GM23338 (cell line): Measurements from ENCODE around the gene SH3BP4. TPM values are rescaled to one million over a fixed set of nuclear protein-coding genes. Genes with fewer than 3 reads are reported as not detected.

Experiments
- ATAC-seq: fragments of 200-7000 bp; cut with Tn5 transposase; 3 replicates; pipeline ENCODE4 v1.9.1; 2020
- DNase-seq: peaks from one replicate; pipeline ENCODE4 v3.0.0-alpha.2; 2015; ENCODE audit warnings: low spot score
- H2AFZ ChIP-seq: fragments of 200-600 bp; sonication (generic); 2 replicates; pipeline ENCODE4 v1.8.0; 2016; ENCODE audit warnings: antibody characterized with exemption, mild to moderate bottlenecking, moderate library complexity
- H3F3A ChIP-seq: fragments of 200-600 bp; sonication (generic); replicated peaks from 2 replicates; pipeline ENCODE4 v1.8.0; 2017; ENCODE audit warnings: antibody characterized with exemption, mixed run types, low read depth
- H3K27ac ChIP-seq: fragments of 200-600 bp; sonication (generic); 2 replicates; pipeline ENCODE4 v1.6.1; 2016; ENCODE audit warnings: low read depth
- H3K27me3 ChIP-seq: fragments of 200-600 bp; sonication (generic); 2 replicates; pipeline ENCODE4 v1.8.0; 2016; ENCODE audit warnings: mild to moderate bottlenecking, mixed run types, moderate library complexity; ENCODE audit not compliant: insufficient read depth
- H3K36me3 ChIP-seq: fragments of 200-600 bp; sonication (generic); 2 replicates; pipeline ENCODE4 v1.8.0; 2016; ENCODE audit warnings: mild to moderate bottlenecking; ENCODE audit not compliant: insufficient read depth
- H3K4me1 ChIP-seq: fragments of 200-600 bp; sonication (generic); 2 replicates; pipeline ENCODE4 v1.8.0; 2016; ENCODE audit warnings: mild to moderate bottlenecking, moderate library complexity; ENCODE audit not compliant: insufficient read depth
- H3K4me2 ChIP-seq: fragments of 200-600 bp; sonication (generic); 2 replicates; pipeline ENCODE4 v1.7.1; 2017; ENCODE audit warnings: mixed run types
- H3K4me3 ChIP-seq: fragments of 200-600 bp; sonication (generic); 2 replicates; pipeline ENCODE4 v1.6.1; 2016; ENCODE audit warnings: mixed run types
- H3K79me2 ChIP-seq: fragments of 200-600 bp; sonication (generic); replicated peaks from 2 replicates; pipeline ENCODE4 v1.8.0; 2017; ENCODE audit warnings: mild to moderate bottlenecking; ENCODE audit not compliant: insufficient read depth
- H3K9me2 ChIP-seq: fragments of 200-600 bp; sonication (generic); 2 replicates; pipeline ENCODE4 v1.8.0; 2017; ENCODE audit not compliant: insufficient read depth
- H4K20me1 ChIP-seq: fragments of 200-600 bp; sonication (generic); replicated peaks from 2 replicates; pipeline ENCODE4 v1.8.0; 2017; ENCODE audit warnings: mild to moderate bottlenecking; ENCODE audit not compliant: insufficient read depth
- H3K27ac Mint-ChIP-seq: 2 replicates; pipeline ENCODE4 v1.8.0; 2020; ENCODE audit warnings: inconsistent platforms, mild to moderate bottlenecking, moderate library complexity, mixed read lengths
- H3K27me3 Mint-ChIP-seq: 3 replicates; pipeline ENCODE4 v1.8.0; 2022; ENCODE audit warnings: low read depth, mild to moderate bottlenecking, moderate library complexity, mixed read lengths, inconsistent platforms; ENCODE audit not compliant: insufficient read depth, poor library complexity
- H3K36me3 Mint-ChIP-seq: 3 replicates; pipeline ENCODE4 v1.8.0; 2021; ENCODE audit warnings: low read depth, mild to moderate bottlenecking, inconsistent platforms, moderate library complexity, mixed read lengths
- H3K4me1 Mint-ChIP-seq: 3 replicates; pipeline ENCODE4 v1.8.0; 2020; ENCODE audit warnings: mild to moderate bottlenecking, inconsistent platforms, mixed read lengths
- H3K4me3 Mint-ChIP-seq: 3 replicates; pipeline ENCODE4 v1.8.0; 2021; ENCODE audit warnings: moderate library complexity, mild to moderate bottlenecking, inconsistent platforms, mixed read lengths
- H3K9me3 Mint-ChIP-seq: 3 replicates; pipeline ENCODE4 v1.8.0; 2020; ENCODE audit warnings: moderate library complexity, mild to moderate bottlenecking, inconsistent platforms, mixed read lengths
- CREB1 ChIP-seq: fragments of 250-450 bp; sonication (Bioruptor Pico); IDR thresholded peaks from 2 replicates; pipeline ENCODE4 v1.5.0; 2020; ENCODE audit warnings: low read depth, mild to moderate bottlenecking, moderate library complexity
- EZH2 ChIP-seq: fragments of 200-600 bp; sonication (generic); IDR thresholded peaks from one replicate; pipeline ENCODE4 v1.8.0; 2017; ENCODE audit warnings: antibody characterized with exemption, mild to moderate bottlenecking, low read depth; ENCODE audit not compliant: unreplicated experiment
- EZH2phosphoT487 ChIP-seq: fragments of 200-600 bp; sonication (generic); IDR thresholded peaks from one replicate; pipeline ENCODE4 v1.8.1; 2018; ENCODE audit warnings: antibody characterized with exemption; ENCODE audit not compliant: unreplicated experiment
- JUNB ChIP-seq: IDR thresholded peaks from one replicate; pipeline ENCODE4 v1.6.1; 2016; ENCODE audit warnings: antibody characterized with exemption; ENCODE audit not compliant: unreplicated experiment
- NANOG ChIP-seq: IDR thresholded peaks from 2 replicates; pipeline ENCODE4 v1.6.1; 2016; ENCODE audit warnings: antibody characterized with exemption, borderline replicate concordance
- POLR2AphosphoS5 ChIP-seq: IDR thresholded peaks from 2 replicates; pipeline ENCODE4 v1.6.1; 2016; ENCODE audit warnings: antibody characterized with exemption, low read depth
- STAT1 ChIP-seq: IDR thresholded peaks from one replicate; pipeline ENCODE4 v1.6.1; 2016; ENCODE audit warnings: antibody characterized with exemption; ENCODE audit not compliant: unreplicated experiment
- ZNF114 ChIP-seq: fragments of 250-450 bp; sonication (Bioruptor Pico); IDR thresholded peaks from 2 replicates; pipeline ENCODE4 v1.5.0; 2020; ENCODE audit warnings: mild to moderate bottlenecking, moderate library complexity
- ZNF331 ChIP-seq: fragments of 250-450 bp; sonication (Bioruptor Pico); IDR thresholded peaks from 2 replicates; pipeline ENCODE4 v1.5.0; 2020; ENCODE audit warnings: low read depth, mild to moderate bottlenecking, moderate library complexity
- polyA plus RNA-seq: library from polyadenylated mRNA; unstranded; fragments of >200 nt; fragmentation: Nextera tagmentation; extraction: Ambion mirVana; gene quantifications from 2 replicates; pipeline ENCODE4 v1.2.1, GENCODE V29; 2016
- total RNA-seq: library from RNA; depleted of rRNA; stranded (reverse); fragments of >200 nt; shearing (Covaris generic); gene quantifications from 2 replicates; pipeline ENCODE4 v1.2.3, GENCODE V29; 2014
- TF ChIP-seq, protein P1 (sequence below): fragments of 250-450 bp; sonication (Bioruptor Pico); IDR thresholded peaks from 2 replicates; pipeline ENCODE4 v1.5.0; 2020; ENCODE audit warnings: mild to moderate bottlenecking, moderate library complexity
- TF ChIP-seq, protein P2 (sequence below): IDR thresholded peaks from one replicate; pipeline ENCODE4 v1.6.1; 2018; ENCODE audit warnings: antibody characterized with exemption; ENCODE audit not compliant: unreplicated experiment
- TF ChIP-seq, protein P3 (sequence below): IDR thresholded peaks from 2 replicates; pipeline ENCODE4 v1.6.1; 2016; ENCODE audit warnings: antibody characterized with exemption
- TF ChIP-seq, protein P4 (sequence below), 2 experiments: fragments of 200-600 bp in 1 of 2; sonication (generic) in 1 of 2; conservative IDR thresholded peaks; 2 replicates each; pipeline versions ENCODE4 v1.5.1 to v1.6.1; 2016 to 2017; ENCODE audit warnings: antibody characterized with exemption in 2 of 2, low read depth in 2 of 2, mild to moderate bottlenecking in 2 of 2, moderate library complexity in 1 of 2

Gene SH3BP4
- total and polyA plus RNA-seq, 2 experiments from 2014 or later: 15.6 to 50.9 TPM

DNA sequence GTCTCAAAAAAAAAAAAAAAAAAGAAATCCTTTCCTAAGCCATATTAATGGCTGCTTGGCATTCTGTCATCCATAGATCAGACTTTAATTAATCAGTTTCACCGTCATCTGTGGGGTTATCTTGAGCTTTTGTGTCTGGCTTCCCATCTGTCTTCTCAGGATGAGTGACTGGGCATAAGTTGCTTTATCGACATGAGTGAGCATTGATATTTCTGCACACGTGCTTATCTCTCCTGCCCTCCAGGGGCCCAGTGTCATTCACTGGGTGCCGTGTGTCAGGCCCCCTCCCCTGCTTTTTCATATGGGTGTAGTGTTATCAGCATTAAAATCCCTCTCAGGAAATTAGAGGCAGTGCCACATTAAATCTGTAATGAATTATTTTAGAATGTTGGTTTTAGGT, 65.6 kb downstream of the SH3BP4 start:
- Mint-ChIP-seq H3K4me3 (no peak overlapping the region), H3K27ac (no peak overlapping the region), H3K27me3 (peaks cover 3% of the 10 kb centered on the region), H3K36me3 (peaks cover 16% of the 10 kb centered on the region), H3K4me1 (peaks cover 20% of the 10 kb centered on the region), H3K9me3 (peaks cover 3% of the 10 kb centered on the region; the same call in 2 of the 3 replicates)
- H3K79me2 ChIP-seq: peaks cover 97% of the 10 kb centered on the region
- no peak overlapping the region for H3K27ac ChIP-seq
- peaks cover 13% of the 10 kb centered on the region for H4K20me1 ChIP-seq
- no peak overlapping the region for H3K4me2 ChIP-seq
- TF ChIP-seq EZH2: no peak
- TF ChIP-seq ZNF114 (CRISPR knock-in tag): no peak
- TF ChIP-seq EZH2phosphoT487: no peak
- TF ChIP-seq, protein P1, sequence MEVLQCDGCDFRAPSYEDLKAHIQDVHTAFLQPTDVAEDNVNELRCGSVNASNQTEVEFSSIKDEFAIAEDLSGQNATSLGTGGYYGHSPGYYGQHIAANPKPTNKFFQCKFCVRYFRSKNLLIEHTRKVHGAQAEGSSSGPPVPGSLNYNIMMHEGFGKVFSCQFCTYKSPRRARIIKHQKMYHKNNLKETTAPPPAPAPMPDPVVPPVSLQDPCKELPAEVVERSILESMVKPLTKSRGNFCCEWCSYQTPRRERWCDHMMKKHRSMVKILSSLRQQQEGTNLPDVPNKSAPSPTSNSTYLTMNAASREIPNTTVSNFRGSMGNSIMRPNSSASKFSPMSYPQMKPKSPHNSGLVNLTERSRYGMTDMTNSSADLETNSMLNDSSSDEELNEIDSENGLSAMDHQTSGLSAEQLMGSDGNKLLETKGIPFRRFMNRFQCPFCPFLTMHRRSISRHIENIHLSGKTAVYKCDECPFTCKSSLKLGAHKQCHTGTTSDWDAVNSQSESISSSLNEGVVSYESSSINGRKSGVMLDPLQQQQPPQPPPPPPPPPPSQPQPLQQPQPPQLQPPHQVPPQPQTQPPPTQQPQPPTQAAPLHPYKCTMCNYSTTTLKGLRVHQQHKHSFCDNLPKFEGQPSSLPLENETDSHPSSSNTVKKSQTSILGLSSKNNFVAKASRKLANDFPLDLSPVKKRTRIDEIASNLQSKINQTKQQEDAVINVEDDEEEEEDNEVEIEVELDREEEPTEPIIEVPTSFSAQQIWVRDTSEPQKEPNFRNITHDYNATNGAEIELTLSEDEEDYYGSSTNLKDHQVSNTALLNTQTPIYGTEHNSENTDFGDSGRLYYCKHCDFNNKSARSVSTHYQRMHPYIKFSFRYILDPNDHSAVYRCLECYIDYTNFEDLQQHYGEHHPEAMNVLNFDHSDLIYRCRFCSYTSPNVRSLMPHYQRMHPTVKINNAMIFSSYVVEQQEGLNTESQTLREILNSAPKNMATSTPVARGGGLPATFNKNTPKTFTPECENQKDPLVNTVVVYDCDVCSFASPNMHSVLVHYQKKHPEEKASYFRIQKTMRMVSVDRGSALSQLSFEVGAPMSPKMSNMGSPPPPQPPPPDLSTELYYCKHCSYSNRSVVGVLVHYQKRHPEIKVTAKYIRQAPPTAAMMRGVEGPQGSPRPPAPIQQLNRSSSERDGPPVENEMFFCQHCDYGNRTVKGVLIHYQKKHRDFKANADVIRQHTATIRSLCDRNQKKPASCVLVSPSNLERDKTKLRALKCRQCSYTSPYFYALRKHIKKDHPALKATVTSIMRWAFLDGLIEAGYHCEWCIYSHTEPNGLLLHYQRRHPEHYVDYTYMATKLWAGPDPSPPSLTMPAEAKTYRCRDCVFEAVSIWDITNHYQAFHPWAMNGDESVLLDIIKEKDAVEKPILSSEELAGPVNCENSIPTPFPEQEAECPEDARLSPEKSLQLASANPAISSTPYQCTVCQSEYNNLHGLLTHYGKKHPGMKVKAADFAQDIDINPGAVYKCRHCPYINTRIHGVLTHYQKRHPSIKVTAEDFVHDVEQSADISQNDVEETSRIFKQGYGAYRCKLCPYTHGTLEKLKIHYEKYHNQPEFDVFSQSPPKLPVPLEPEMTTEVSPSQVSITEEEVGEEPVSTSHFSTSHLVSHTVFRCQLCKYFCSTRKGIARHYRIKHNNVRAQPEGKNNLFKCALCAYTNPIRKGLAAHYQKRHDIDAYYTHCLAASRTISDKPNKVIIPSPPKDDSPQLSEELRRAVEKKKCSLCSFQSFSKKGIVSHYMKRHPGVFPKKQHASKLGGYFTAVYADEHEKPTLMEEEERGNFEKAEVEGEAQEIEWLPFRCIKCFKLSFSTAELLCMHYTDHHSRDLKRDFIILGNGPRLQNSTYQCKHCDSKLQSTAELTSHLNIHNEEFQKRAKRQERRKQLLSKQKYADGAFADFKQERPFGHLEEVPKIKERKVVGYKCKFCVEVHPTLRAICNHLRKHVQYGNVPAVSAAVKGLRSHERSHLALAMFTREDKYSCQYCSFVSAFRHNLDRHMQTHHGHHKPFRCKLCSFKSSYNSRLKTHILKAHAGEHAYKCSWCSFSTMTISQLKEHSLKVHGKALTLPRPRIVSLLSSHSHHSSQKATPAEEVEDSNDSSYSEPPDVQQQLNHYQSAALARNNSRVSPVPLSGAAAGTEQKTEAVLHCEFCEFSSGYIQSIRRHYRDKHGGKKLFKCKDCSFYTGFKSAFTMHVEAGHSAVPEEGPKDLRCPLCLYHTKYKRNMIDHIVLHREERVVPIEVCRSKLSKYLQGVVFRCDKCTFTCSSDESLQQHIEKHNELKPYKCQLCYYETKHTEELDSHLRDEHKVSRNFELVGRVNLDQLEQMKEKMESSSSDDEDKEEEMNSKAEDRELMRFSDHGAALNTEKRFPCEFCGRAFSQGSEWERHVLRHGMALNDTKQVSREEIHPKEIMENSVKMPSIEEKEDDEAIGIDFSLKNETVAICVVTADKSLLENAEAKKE: no peak
- TF ChIP-seq, protein P2, sequence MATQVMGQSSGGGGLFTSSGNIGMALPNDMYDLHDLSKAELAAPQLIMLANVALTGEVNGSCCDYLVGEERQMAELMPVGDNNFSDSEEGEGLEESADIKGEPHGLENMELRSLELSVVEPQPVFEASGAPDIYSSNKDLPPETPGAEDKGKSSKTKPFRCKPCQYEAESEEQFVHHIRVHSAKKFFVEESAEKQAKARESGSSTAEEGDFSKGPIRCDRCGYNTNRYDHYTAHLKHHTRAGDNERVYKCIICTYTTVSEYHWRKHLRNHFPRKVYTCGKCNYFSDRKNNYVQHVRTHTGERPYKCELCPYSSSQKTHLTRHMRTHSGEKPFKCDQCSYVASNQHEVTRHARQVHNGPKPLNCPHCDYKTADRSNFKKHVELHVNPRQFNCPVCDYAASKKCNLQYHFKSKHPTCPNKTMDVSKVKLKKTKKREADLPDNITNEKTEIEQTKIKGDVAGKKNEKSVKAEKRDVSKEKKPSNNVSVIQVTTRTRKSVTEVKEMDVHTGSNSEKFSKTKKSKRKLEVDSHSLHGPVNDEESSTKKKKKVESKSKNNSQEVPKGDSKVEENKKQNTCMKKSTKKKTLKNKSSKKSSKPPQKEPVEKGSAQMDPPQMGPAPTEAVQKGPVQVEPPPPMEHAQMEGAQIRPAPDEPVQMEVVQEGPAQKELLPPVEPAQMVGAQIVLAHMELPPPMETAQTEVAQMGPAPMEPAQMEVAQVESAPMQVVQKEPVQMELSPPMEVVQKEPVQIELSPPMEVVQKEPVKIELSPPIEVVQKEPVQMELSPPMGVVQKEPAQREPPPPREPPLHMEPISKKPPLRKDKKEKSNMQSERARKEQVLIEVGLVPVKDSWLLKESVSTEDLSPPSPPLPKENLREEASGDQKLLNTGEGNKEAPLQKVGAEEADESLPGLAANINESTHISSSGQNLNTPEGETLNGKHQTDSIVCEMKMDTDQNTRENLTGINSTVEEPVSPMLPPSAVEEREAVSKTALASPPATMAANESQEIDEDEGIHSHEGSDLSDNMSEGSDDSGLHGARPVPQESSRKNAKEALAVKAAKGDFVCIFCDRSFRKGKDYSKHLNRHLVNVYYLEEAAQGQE: no peak
- no peak for TF ChIP-seq JUNB
- TF ChIP-seq STAT1: no peak
- TF ChIP-seq, protein P3, sequence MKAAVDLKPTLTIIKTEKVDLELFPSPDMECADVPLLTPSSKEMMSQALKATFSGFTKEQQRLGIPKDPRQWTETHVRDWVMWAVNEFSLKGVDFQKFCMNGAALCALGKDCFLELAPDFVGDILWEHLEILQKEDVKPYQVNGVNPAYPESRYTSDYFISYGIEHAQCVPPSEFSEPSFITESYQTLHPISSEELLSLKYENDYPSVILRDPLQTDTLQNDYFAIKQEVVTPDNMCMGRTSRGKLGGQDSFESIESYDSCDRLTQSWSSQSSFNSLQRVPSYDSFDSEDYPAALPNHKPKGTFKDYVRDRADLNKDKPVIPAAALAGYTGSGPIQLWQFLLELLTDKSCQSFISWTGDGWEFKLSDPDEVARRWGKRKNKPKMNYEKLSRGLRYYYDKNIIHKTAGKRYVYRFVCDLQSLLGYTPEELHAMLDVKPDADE: no peak
- TF ChIP-seq, protein P4, sequence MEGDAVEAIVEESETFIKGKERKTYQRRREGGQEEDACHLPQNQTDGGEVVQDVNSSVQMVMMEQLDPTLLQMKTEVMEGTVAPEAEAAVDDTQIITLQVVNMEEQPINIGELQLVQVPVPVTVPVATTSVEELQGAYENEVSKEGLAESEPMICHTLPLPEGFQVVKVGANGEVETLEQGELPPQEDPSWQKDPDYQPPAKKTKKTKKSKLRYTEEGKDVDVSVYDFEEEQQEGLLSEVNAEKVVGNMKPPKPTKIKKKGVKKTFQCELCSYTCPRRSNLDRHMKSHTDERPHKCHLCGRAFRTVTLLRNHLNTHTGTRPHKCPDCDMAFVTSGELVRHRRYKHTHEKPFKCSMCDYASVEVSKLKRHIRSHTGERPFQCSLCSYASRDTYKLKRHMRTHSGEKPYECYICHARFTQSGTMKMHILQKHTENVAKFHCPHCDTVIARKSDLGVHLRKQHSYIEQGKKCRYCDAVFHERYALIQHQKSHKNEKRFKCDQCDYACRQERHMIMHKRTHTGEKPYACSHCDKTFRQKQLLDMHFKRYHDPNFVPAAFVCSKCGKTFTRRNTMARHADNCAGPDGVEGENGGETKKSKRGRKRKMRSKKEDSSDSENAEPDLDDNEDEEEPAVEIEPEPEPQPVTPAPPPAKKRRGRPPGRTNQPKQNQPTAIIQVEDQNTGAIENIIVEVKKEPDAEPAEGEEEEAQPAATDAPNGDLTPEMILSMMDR (conservative IDR thresholded peaks at IDR 0.05; ENCODE audit: low read depth in 2 of 2): no peak
- no peak for TF ChIP-seq ZNF331 (CRISPR knock-in tag)
- no peak for TF ChIP-seq CREB1 (CRISPR knock-in tag)
- TF ChIP-seq POLR2AphosphoS5: no peak
- no peak for TF ChIP-seq NANOG
- H3K36me3 ChIP-seq: no peaks in the 10 kb centered on the region
- no peaks in the 10 kb centered on the region for H3K27me3 ChIP-seq
- no peak overlapping the region for H2AFZ ChIP-seq
- no peaks in the 10 kb centered on the region for H3F3A ChIP-seq
- no peak overlapping the region for H3K4me3 ChIP-seq
- ATAC-seq (no peak), DNase-seq (no peak)
- H3K4me1 ChIP-seq: peaks cover 23% of the 10 kb centered on the region
- no peaks in the 10 kb centered on the region for H3K9me2 ChIP-seq
